GM18499 (cell line): ENCODE results near the gene TIMM23.

ENCODE experiments used
- ATAC-seq: cut with Tn5 transposase; IDR thresholded peaks from one replicate; pipeline ENCODE4 v1.9.1; 2021; ENCODE audit warnings: moderate number of reproducible peaks; ENCODE audit not compliant: insufficient read depth, unreplicated experiment

The TIMM23 gene

DNA sequence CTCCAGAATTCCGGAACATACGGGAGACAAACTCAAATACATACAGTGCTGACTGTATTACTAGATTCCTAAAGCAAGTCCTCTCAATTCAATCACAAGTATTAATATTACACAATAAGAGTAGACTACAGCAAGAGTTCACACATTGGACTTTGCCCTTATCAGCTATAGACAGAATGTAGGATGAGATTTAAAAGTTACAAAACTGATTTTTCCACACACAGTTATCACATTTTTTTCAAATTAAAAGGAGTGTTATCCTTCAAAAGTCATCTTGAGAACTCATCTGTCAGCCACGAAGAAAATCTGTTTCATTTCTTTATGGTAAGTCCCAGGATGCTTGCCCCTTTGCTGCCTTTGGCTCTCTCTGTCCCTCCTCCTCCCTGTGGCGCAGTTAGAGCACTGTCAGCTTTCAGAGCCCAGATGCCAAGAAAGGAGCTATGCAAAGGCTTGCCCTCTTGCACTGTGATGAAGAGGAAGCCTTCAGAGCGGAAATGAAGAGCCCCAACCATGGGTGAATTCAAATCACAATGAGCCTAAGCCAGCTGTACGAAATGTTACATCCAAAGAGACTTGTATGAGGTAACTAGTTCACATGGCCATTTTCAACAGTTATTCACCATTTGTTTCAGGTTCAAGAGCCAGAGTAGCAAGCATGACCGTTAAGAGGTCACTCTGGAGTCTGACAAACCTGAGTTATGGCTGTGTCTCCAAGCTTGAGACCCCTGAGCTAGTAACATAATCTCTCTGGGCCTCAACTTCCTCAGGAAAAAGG lies 47.5 kb downstream of the TIMM23 start:
- ATAC-seq, result no peak

GRCh38 chr10:46020344-46020657 lies 48.0 kb downstream of the TIMM23 start:
- ATAC-seq, result no peak

- ATAC-seq, result peak; percentile 66
Measured at GRCh38 chr10:46022978-46023702, 50.9 kb downstream of the TIMM23 start.

- ATAC-seq, result no peak
Measured at GRCh38 chr10:46024948-46025347, 52.7 kb downstream of the TIMM23 start.

- no peak for ATAC-seq
Measured at GRCh38 chr10:46025406-46025805, 53.1 kb downstream of the TIMM23 start.

DNA sequence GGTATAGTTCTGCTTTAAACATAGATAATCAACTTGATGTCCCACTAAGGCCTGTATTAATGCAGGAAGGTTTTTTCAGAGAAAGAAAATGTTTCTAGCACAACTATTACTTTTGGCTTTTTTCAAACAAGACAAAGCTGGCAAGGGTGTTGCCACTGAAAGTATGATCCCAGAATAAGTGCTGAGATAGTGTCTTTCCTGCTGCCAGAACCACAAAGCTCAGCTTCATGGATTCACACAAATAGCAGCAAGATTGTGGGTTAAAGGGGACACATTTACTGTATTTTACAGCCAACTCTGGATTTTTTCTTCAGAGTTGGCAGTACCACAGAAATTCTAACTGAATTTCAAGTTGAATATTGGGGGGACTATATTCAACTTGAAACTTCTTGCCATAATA lies 53.8 kb downstream of the TIMM23 start:
- ATAC-seq, result no peak

DNA sequence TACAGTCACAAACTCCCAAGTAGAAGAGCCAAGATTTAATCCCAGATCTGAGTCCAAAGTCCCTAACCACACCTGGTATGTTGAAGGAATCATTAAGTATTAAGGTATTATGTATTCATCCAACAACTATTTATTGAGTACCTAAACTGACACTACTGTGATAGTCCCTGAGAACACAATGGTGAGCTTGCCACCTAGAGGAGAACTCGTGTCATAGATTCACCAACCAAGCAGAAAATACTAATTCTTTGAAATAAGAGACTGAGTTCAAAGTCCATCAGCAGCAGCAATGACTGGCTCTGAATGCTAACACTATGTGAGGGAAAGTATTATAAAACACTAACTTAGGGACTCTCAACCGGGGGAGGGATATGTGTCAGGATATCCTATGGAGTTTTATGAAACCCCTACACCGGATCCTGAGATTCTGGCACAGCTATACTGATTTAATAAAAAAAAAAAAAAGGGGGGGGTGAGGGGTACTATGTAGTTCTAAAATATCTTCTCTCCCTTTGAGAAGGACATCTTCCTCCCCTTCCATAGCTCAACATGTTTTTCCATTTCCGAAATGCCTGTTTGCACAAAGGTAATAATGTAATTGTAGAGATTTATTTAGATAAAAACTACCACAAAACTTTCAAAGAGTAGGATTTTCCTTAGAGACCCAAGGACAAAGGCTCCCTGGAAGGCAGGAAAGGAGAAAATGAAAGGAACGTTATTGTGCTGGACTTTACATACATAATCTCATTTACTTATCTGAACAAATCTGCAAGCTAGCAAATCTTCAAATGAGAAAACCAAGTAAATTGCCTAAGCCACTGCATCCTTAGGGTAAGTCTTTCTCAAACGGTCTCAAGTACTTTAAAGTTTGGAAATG lies 56.5 kb downstream of the TIMM23 start:
- ATAC-seq, result no peak

- no peak for ATAC-seq
Measured at GRCh38 chr10:46029461-46030030, 57.3 kb downstream of the TIMM23 start.

- ATAC-seq, result peak; percentile 96
Measured at GRCh38 chr10:46030091-46030937, 58.0 kb downstream of the TIMM23 start, which contains the start of gene NCOA4. NCOA4 (minus strand) TSS chr10:46030623; CDS start chr10:46016680, 13,943 bp downstream.

- ATAC-seq, result no peak
Measured at GRCh38 chr10:46031648-46032532, 59.6 kb downstream of the TIMM23 start.

DNA sequence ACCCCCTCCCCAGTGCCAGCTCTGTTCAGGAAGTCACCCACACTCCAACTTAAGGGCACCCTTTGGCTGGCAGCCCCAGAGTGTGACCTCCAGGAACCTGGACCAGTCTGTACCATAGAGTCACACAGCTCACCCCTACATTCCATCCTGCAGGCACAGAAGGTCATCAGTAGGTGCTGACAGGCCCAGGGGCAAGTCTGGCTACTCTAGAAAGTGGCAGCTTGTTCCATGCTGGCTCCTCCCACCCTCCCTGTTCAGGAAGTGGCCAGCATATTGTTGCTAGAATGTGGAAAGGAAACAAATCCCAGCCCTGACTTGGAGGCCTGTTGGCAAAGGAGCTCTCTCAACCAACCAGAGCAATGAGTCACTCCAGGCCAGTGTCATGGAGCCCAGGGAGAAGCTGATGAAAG lies 61.3 kb downstream of the TIMM23 start:
- no peak for ATAC-seq

DNA sequence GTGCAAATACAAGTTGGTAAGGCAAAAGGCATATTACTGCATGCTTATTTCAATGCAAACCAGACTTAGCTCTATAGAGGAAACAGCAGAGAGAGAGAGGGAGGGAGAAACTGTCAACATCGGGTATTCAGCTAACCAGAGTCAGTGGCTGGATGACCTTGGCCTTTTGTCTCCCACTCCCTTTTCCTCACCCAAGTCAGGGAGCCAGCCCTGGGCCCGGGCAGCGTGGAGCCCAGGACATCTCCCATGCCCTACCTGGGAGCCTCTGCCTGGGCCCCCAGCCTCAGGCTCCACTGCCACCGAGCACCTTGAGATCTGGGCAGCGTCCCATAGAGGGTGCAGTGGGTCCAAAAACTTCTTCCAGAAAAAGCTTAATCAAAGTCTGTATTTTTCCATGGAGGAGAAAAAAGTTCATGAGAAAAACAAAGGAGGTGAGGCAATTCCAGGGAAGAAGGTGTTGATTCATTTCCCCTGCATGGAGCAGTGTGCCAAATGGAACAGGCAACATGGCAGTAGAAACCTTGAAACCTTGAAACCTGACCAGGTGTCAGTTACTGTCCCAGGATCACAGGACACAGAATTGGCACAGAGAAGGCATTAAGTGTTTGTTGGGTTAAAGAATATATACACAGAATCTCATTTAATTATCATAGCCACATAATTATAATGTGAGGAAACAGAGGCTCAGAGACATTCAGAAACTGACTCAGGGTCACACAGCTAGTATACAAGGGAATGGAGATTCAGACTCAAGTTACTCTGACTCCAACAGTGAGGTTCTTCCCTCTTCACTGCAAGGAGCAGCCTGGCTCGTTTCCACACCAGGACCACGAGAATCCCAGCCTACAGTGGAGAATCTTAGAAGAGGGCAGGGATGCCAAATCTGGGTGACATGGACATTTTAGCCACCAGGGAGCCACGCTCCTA lies 63.9 kb downstream of the TIMM23 start:
- no peak for ATAC-seq

GRCh38 chr10:46037107-46037825 lies 65.0 kb downstream of the TIMM23 start:
- ATAC-seq, result no peak

DNA sequence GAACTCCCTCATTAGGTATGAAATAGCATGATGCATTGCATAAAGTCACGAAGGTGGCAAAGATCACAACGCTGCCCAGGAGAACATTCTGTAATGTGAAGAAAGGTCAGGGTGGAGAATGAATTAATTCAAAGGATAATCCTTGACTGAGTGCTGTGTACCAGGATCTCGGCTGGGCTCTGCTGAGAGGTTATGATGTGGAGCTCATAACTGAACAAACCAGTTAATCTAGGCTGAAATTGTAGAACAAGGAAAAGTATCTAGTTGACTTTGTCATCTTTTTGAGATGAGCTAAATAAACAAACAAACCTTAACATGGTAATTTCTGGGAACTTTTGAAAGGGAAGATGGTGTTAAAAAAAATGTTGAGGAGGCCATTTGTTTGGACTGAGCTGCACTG lies 67.7 kb downstream of the TIMM23 start:
- ATAC-seq, result no peak

GRCh38 chr10:46042527-46042926 lies 70.2 kb downstream of the TIMM23 start:
- ATAC-seq, result no peak

GRCh38 chr10:46046261-46046660 lies 74.0 kb downstream of the TIMM23 start, which contains the start of gene MSMB:
MSMB (minus strand) TSS chr10:46046269; CDS start chr10:46046237, 32 bp downstream.
- no peak for ATAC-seq

- ATAC-seq, result no peak
Measured at GRCh38 chr10:46048152-46048551, 75.9 kb downstream of the TIMM23 start.
